Tibial nerve (tissue), 4 donors: ENCODE results near the gene ASIC2.

Experiments
- EP300 ChIP-seq, 2 donors: sonication (generic); formaldehyde crosslinking; IDR thresholded peaks; one replicate each; pipeline ENCODE4 v1.6.1; 2017; ENCODE audit warnings: antibody characterized with exemption in 2 of 2, mild to moderate bottlenecking in 1 of 2
- TF ChIP-seq, protein P1 (sequence below), 5 experiments: fragments of 200-600 bp in 3 of 5; fragments of 450-650 bp in 2 of 5; sonication (generic) in 3 of 5; IDR thresholded peaks; one replicate each; pipeline ENCODE4 v1.5.1; 2016 to 2019; ENCODE audit warnings: antibody characterized with exemption in 5 of 5, mild to moderate bottlenecking in 3 of 5, moderate library complexity in 2 of 5

DNA sequence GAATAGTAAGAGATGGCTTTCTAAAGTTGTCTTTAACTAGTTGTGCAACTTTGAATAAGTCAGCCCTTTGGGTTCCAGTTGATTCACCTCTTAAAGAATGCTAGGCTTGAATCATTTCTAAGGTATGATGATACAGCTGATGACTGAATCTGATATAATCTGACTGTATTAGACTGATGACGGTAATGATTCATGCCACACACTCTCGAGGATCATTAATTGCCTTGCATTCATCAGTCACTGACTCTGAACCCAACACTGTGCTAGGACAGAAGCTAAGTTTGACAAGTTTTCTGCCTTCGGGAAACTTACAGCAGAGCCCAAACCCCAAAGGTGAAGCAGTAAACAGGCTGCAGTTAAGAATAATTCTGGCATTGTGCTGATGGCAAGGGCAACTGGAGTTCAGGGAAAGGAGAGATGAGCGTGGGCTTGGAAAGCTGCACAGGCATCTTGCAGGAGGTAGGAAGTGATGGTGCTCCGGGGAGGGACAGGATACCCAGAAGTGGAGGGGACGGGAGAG is 25.8 kb downstream of the ASIC2 start:
- TF ChIP-seq, protein P1, sequence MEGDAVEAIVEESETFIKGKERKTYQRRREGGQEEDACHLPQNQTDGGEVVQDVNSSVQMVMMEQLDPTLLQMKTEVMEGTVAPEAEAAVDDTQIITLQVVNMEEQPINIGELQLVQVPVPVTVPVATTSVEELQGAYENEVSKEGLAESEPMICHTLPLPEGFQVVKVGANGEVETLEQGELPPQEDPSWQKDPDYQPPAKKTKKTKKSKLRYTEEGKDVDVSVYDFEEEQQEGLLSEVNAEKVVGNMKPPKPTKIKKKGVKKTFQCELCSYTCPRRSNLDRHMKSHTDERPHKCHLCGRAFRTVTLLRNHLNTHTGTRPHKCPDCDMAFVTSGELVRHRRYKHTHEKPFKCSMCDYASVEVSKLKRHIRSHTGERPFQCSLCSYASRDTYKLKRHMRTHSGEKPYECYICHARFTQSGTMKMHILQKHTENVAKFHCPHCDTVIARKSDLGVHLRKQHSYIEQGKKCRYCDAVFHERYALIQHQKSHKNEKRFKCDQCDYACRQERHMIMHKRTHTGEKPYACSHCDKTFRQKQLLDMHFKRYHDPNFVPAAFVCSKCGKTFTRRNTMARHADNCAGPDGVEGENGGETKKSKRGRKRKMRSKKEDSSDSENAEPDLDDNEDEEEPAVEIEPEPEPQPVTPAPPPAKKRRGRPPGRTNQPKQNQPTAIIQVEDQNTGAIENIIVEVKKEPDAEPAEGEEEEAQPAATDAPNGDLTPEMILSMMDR (IDR thresholded peaks at IDR 0.05), result no peak
- no peak for TF ChIP-seq EP300 (IDR thresholded peaks at IDR 0.05)
